HG02642 (cell line): Measurements from ENCODE around the gene DAGLA.

ENCODE experiments used
- ATAC-seq: cut with Tn5 transposase; IDR thresholded peaks from one replicate; pipeline ENCODE4 v1.9.1; 2021; ENCODE audit warnings: mild to moderate bottlenecking; ENCODE audit not compliant: unreplicated experiment, poor library complexity

Gene DAGLA

GRCh38 chr11:61792310-61793082, 112.3 kb downstream of the DAGLA start, which contains the start of the genes FEN1 and TMEM258:
TSS of gene FEN1 (plus strand) at chr11:61792911. CDS start at chr11:61795362, 2,451 bp downstream.
TSS of gene TMEM258 (minus strand) at chr11:61792599. CDS start at chr11:61792558, 41 bp downstream.
- ATAC-seq: peak; percentile 87

DNA sequence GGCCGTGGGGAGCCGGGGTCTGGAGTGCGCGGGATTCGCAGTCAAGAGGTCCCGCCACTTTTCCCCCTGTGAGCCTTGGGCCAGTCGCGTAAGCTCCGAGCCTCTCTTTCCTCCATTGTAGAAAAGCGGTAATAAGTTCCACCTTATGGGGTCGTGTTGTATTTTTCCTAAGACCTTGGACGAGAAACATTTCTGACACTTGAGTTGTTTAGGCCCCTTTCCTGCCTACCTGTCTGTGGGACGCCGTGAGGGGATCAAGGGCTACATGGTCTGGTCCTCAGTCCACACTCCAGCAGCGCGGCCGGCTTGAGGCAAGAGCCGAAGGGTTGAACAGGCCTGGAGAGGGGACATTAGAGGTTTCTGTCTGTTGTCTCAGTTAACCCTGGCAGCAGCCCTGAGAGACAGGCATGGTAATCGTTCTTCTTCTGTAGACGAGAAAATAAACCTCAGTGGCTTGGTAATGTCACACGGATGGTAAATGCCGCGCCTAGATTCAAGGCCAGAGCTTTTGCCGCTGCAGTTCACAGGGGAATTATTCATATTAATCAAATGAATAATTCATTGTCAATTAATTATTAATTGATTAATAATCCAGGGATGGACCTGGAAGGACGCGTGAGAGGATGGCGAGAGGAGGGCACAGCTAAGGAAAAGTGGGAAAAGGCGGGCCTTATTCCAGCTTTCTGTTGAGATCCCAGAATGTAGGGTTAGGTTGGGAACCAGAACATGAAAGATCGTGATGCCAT, 113.1 kb downstream of the DAGLA start:
- no peak for ATAC-seq

GRCh38 chr11:61793829-61794204, 113.6 kb downstream of the DAGLA start:
- no peak for ATAC-seq

DNA sequence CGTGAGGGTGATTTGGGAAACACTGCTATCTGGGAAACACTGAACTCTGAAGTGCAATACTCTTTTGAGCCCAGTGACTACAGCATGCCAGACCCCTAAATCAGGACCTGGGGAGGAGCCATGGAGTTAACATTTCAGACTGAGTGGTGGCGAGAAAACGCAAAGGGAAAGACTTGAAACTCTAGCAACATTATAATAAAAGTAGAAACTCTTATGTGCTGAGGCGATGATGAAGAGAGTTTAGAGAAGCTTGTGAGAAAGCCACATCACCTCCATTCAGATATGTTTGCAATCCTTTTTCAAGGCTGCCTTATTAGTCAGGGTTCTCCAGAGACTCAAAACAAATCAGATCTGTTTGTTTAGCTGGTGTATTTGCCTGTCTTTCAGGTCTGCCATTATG, 114.4 kb downstream of the DAGLA start:
- ATAC-seq: no peak

- ATAC-seq: no peak
Observed at GRCh38 chr11:61795459-61795858, 115.3 kb downstream of the DAGLA start.

- no peak for ATAC-seq
Observed at GRCh38 chr11:61795876-61796526, 115.8 kb downstream of the DAGLA start.
